ENCODE data around the gene SNX30.

SNX30 gene

GRCh38 chr9:112858625-112859147 is 108.1 kb downstream of the SNX30 start:
- TF ChIP-seq MAX (IDR thresholded peaks at IDR 0.05; ENCODE audit: low read depth, low read length) (no peak), POLR2A (IDR thresholded peaks at IDR 0.05; ENCODE audit: extremely low read depth, insufficient read length) (no peak), CTCF (IDR thresholded peaks at IDR 0.05; ENCODE audit: low read depth, low read length) (no peak), MYC (IDR thresholded peaks at IDR 0.05; ENCODE audit: low read depth, low read length) (no peak)
- H3K4me3 ChIP-seq (ENCODE audit: low read depth, low read length) = no peak overlapping the region
- DNase-seq (ENCODE audit: low read depth) = peak; percentile 93

GRCh38 chr9:112860451-112860850 is 109.9 kb downstream of the SNX30 start:
- DNase-seq (ENCODE audit: low read depth) = no peak
- TF ChIP-seq MYC (IDR thresholded peaks at IDR 0.05; ENCODE audit: low read depth, low read length) (no peak), CTCF (IDR thresholded peaks at IDR 0.05; ENCODE audit: low read depth, low read length) (no peak), POLR2A (IDR thresholded peaks at IDR 0.05; ENCODE audit: extremely low read depth, insufficient read length) (no peak), MAX (IDR thresholded peaks at IDR 0.05; ENCODE audit: low read depth, low read length) (no peak)
- no peak overlapping the region for H3K4me3 ChIP-seq (ENCODE audit: low read depth, low read length)

GRCh38 chr9:112861155-112861554 is 110.6 kb downstream of the SNX30 start:
- TF ChIP-seq MYC (IDR thresholded peaks at IDR 0.05; ENCODE audit: low read depth, low read length) = no peak
- TF ChIP-seq POLR2A (IDR thresholded peaks at IDR 0.05; ENCODE audit: extremely low read depth, insufficient read length) = no peak
- TF ChIP-seq CTCF (IDR thresholded peaks at IDR 0.05; ENCODE audit: low read depth, low read length) = no peak
- TF ChIP-seq MAX (IDR thresholded peaks at IDR 0.05; ENCODE audit: low read depth, low read length) = no peak
- DNase-seq (ENCODE audit: low read depth) = peak; percentile 76
- no peak overlapping the region for H3K4me3 ChIP-seq (ENCODE audit: low read depth, low read length)

GRCh38 chr9:112861638-112862555 is 111.3 kb downstream of the SNX30 start:
- TF ChIP-seq POLR2A (IDR thresholded peaks at IDR 0.05; ENCODE audit: extremely low read depth, insufficient read length) = no peak
- TF ChIP-seq CTCF (IDR thresholded peaks at IDR 0.05; ENCODE audit: low read depth, low read length) = no peak
- TF ChIP-seq MYC (IDR thresholded peaks at IDR 0.05; ENCODE audit: low read depth, low read length) = peak; percentile 84
- TF ChIP-seq MAX (IDR thresholded peaks at IDR 0.05; ENCODE audit: low read depth, low read length) = peak; percentile 86
- peak overlapping the region; percentile 22 for H3K4me3 ChIP-seq (ENCODE audit: low read depth, low read length)

GRCh38 chr9:112863214-112863613 is 112.7 kb downstream of the SNX30 start:
- DNase-seq (ENCODE audit: low read depth) = peak; percentile 92
- no peak overlapping the region for H3K4me3 ChIP-seq (ENCODE audit: low read depth, low read length)
- TF ChIP-seq MYC (IDR thresholded peaks at IDR 0.05; ENCODE audit: low read depth, low read length) (no peak; the same call in 1 of the 2 replicates), POLR2A (IDR thresholded peaks at IDR 0.05; ENCODE audit: extremely low read depth, insufficient read length) (no peak), MAX (IDR thresholded peaks at IDR 0.05; ENCODE audit: low read depth, low read length) (no peak), CTCF (IDR thresholded peaks at IDR 0.05; ENCODE audit: low read depth, low read length) (no peak)

More at GRCh38 chr9:112861638-112862555, 111.3 kb downstream of the SNX30 start:
- peak; percentile 84 for DNase-seq (ENCODE audit: low read depth)

Measured in NB4 (cell line).